Retinal pigment epithelial cell (primary cell): ENCODE results near the gene TPP1.

ENCODE experiments used
- DNase-seq: peaks from one replicate; pipeline ENCODE4 v3.0.0-alpha.2; 2010; ENCODE audit warnings: low read depth
- H3K4me3 ChIP-seq: 2 replicates; pipeline ENCODE4 v1.5.1; 2011; ENCODE audit warnings: mild to moderate bottlenecking, low read length, control low read depth, moderate library complexity
- TF ChIP-seq, protein P1 (sequence below): conservative IDR thresholded peaks from 2 replicates; pipeline ENCODE4 v1.5.1; 2011; ENCODE audit warnings: low read depth, low read length, control low read depth, inconsistent platforms

The TPP1 gene

DNA sequence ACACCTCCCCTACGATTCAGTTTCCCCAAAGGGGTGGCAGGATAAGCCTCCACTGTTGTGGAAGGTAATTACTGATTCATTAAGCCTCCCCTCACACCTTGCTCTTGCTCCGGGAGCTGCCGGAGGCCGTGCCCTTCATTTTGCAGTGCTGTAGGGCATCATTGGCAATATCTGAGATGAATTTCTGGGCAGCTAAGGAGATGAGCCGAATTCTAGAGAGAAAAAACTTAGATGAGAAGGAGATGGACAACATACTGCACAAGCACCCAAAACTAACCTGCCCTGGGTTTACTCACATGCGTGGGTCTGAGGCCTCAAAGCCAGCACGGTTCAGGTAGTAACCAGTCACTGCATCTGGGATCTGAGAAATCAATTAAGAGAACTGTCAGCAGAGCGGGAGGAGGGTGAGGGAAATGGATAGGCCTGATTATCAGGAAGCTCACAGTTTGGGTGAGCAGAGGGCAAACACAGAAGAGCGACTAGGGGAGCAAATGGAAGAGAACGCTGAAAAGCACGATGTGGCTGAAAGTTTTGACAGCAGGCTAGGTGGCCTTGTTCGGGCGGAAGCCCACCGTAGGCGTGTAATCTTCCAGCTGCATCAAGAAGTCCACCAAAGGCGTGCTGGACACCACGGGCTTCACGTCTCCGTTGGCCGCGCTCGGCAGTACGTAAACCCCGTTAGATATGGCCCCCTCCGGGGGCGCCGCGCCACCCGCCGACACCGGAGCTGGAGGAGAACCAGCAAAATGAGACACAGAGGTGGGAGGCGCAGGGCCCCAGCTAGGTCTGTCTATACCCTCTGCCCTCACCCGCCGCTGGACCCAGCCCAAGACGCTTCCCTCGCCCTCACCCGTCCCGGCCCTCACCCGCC, 7.9 kb downstream of the TPP1 start:
- H3K4me3 ChIP-seq: peak overlapping the region; percentile 76
- DNase-seq: no peak
- TF ChIP-seq, protein P1, sequence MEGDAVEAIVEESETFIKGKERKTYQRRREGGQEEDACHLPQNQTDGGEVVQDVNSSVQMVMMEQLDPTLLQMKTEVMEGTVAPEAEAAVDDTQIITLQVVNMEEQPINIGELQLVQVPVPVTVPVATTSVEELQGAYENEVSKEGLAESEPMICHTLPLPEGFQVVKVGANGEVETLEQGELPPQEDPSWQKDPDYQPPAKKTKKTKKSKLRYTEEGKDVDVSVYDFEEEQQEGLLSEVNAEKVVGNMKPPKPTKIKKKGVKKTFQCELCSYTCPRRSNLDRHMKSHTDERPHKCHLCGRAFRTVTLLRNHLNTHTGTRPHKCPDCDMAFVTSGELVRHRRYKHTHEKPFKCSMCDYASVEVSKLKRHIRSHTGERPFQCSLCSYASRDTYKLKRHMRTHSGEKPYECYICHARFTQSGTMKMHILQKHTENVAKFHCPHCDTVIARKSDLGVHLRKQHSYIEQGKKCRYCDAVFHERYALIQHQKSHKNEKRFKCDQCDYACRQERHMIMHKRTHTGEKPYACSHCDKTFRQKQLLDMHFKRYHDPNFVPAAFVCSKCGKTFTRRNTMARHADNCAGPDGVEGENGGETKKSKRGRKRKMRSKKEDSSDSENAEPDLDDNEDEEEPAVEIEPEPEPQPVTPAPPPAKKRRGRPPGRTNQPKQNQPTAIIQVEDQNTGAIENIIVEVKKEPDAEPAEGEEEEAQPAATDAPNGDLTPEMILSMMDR: no peak

DNA sequence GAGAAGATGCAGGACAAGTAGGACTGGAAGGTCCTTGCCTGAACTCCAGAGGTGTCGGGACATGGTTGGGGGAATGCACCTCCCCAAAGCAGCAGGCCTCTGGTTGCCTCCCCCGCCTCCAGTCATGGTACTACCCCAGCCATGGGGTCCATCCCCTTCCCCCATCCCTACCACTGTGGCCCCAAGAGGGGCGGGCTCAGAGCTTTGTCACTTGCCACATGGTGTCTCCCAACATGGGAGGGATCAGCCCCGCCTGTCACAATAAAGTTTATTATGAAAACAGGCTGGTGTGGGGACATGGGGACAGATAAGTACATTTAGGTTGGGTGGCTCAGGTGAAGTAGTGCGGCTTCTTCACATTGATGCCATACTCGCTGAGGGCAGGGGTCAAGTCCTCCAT, 8.6 kb downstream of the TPP1 start:
- TF ChIP-seq, protein P1: no peak
- DNase-seq: no peak
- H3K4me3 ChIP-seq: peak overlapping the region; percentile 76

DNA sequence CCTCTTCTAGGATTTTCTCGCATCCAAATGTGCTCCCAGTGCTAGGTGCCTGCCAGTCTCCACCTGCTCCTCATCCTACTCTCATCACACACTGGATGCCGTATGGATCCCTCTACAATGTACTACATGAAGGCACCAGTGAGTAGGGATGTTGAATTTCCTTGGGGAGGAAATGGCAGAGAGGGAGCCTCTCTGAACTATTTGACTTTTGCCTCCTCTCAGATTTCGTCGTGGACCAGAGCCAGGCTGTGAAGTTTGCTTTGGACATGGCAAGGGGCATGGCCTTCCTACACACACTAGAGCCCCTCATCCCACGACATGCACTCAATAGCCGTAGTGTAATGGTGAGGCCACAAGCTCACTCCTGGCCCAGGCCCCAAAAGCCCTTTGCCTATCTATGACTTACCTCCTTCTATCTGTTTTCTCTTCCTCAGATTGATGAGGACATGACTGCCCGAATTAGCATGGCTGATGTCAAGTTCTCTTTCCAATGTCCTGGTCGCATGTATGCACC, 9.7 kb downstream of the TPP1 start:
- H3K4me3 ChIP-seq: no peak overlapping the region
- TF ChIP-seq, protein P1: no peak
- DNase-seq: no peak

DNA sequence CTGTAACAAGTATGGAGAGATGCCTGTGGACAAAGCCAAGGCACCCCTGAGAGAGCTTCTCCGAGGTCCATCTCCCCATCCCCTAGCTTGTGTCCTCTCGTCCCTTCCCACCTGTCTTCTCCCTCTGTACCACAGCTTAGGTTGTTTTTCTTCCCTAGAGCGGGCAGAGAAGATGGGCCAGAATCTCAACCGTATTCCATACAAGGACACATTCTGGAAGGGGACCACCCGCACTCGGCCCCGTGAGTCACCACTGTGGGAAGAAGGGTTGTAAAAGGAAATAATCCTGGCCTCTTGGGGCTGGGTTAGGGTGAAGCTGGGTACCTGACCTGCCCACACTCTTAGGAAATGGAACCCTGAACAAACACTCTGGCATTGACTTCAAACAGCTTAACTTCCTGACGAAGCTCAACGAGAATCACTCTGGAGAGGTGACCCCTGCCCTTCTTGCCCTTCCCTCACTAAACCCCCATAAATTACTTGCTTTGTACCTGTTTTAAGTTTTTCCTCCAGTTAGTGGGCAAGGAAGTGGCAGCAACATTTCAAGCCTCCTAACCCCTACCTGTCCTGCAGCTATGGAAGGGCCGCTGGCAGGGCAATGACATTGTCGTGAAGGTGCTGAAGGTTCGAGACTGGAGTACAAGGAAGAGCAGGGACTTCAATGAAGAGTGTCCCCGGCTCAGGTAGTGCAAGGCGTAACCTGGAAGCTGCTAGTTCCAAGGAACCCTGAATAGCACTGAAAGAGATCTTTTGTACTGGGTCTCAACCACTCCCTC, 10.3 kb downstream of the TPP1 start:
- TF ChIP-seq, protein P1: no peak
- no peak for DNase-seq
- no peak overlapping the region for H3K4me3 ChIP-seq

DNA sequence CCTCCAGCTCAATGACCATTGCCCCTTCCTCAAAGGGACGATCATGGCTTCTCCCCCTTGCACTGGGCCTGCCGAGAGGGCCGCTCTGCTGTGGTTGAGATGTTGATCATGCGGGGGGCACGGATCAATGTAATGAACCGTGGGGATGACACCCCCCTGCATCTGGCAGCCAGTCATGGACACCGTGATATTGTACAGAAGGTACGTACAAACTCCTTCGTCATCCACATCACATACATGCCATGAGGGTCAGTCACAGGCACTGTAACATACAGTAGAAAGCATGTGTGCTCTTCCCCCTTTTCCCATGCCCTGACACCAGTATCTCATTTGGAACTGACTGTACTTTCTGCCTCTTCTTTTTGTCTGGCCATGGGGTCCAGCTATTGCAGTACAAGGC, 11.2 kb downstream of the TPP1 start:
- no peak overlapping the region for H3K4me3 ChIP-seq
- TF ChIP-seq, protein P1: no peak
- DNase-seq: no peak

DNA sequence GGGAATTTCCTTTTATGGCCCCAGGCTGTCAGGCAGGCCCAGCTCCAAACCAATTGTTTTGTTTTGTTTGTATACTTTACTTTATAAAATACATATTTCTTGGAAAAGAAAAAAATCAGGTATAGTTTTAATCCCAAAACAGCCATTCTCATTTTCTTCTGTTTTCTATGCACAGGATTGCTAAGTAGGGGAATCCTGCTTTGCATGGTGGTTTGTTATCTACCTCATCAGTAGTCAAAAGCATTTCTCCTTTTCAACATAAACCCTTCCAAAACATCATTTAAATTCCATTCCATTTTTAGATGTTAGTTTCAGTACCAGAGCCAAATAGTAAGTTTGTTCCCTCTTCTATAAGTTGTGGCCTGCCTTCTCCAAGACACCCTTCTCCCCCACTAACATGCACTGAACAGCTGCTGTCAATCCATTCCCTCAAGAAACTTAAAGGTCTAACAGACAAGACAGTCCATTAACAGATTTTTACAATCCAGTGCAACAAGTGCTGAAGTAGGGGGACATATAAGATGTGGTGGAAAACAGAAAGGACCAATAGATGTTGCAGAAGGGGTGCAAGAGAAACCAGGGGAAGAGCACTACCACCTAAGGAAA, 11.9 kb downstream of the TPP1 start:
- TF ChIP-seq, protein P1: no peak
- DNase-seq: no peak
- no peak overlapping the region for H3K4me3 ChIP-seq
